Smooth muscle cell of the brain vasculature (primary cell): Measurements from ENCODE around the gene ARF6.
"Not testable (repeated sequence)": the region's sequence is repeated elsewhere in the genome, so short reads cannot be mapped to it uniquely, and the experiment has no call there.

Source experiments
- DNase-seq: peaks from one replicate; pipeline ENCODE4 v3.0.0-alpha.2; 2012; ENCODE audit warnings: low read depth, low spot score

ARF6 gene

DNA sequence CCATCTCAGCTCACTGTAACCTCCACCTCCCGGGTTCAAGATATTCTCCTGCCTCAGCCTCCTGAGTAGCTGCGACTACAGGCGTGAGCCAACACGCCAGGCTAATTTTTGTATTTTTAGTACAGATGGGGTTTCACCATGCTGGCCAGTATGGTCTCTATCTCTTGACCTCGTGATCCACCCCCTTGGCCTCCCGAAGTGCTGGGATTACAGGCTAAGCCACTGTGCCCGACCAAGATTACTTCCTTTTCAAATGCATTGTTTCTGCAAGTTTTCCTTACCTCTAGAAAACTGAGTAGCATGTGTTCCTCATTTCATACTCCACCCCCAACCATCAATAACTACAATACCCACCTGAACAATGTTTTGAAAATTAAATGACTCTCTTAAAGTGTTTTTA lies 13.1 kb downstream of the ARF6 start:
- no peak for DNase-seq

DNA sequence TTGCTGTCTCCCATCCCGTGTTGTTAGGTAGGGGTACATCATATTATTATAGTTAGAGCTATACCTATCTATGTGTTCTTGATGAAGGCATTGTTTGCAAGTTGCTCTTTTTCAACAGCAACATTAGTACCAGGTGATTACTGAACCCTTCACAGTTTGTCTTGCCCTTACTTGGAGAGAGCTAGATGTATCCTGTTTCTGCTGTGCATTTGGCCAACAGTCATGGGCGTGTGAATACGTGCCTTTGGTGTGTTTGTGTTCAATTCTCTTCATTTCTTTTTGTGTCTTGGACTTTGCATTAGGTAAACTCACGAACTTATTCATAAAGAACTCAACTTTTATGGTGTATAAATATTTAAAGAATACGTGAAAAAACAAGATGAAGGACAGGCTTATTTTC lies 14.3 kb downstream of the ARF6 start:
- no peak for DNase-seq

DNA sequence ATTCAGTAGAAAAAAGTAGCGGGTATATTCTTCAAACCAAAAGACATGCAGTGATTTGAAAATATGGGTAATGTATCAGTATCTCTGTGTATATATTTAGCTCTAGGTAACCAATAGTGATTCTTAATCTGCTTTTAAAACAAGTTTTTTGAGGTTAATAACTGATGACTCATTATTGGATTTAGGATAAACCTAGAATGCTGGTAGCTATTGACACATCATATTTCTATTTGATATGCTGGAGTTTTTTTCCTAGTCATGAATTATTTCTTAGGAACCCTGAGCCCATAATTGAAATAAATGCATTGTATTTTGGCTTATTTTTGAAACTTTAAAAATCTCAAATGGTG lies 15.5 kb downstream of the ARF6 start:
- DNase-seq, result no peak

DNA sequence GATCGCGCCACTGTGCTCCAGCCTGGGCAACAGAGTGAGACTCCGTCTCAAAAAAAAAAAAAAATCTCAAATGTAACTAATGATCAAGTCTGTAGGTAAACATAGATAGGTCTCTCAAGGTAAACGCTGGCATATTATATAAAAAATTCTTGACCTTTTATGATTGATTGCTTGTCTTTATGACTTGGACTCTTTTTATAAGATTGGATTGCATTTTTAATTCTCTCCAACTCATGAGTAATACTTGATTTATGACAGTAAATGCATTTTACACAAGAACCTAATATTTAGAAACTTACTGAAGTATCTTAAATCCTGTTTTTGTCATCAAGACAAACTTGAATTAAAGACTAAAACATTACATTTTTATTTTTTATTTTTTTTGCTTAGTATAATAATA lies 16.1 kb downstream of the ARF6 start:
- no peak for DNase-seq

DNA sequence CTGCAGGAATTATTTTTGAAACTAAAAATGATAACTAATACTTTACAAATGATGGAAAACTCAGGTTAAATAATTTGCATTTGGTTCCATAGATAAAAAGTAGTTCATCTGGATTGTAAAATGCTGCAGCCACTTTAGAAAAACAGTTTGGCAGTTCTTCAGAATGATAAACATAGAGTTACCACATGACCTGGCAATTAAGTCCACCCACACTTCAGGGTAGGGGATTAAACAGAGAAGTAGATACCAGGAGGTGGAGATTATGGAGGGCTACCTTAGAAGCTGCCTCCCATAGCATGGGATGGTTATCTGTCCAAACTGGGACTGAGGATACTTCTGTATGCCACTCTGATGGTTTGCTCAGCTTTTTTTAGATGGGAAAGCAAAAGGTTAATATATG lies 22.2 kb downstream of the ARF6 start:
- no peak for DNase-seq

DNA sequence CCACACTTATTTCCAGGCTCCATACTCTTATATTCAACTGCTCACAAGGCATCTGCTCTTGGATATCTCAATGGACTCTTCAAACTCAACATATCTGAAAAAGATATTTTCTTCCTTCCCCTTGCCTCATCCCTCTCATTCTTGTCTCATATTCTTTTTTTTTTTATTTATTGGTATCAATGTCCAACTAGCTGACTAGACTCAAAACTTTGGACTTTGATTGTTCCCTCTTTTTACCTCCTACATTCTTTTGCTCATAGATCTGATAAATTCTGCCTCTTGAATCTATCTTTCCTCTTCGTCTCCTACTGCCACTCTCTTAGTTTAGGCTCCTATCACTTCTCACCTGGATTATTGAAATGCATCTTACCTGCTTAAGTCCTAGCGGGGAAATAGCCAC lies 25.8 kb downstream of the ARF6 start:
- DNase-seq, result no peak

DNA sequence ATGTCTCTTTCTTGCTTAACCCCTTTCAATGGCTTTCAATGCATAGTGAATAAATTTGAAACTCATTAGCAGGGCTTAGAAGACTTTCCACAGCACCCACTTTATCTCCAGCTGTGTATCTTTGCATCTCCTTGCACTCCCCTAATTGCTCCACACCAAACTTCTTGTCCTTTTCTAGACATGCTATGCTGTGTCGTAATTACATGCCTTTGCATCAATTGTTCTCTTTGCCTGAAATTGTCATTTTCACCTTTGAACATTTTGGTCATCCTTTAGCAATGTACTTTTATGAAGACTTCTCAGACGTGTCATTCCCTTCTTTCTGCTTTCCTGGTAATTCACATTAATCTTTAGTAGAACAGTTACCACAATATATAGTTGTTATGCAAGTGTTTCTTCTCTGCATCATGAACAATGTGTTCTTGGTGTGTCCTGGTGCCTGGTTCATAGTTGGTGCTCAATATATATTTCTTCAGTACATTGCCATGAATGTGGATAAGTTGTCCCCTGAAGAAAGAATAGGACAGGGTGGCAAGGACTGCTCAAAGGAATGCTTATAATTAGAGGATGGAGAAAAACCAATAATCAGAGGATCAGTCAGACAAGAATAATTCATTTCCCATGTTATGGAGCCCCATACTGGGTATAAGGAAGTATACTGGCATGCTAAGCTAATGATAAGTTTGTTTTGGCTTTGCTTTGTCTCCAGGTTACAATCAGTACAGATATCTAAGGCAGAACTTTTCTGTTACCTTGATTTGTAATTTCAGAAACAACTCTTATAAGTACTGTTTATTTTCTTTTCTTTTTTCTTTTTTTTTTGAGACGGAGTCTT lies 27.2 kb downstream of the ARF6 start:
- no peak for DNase-seq

DNA sequence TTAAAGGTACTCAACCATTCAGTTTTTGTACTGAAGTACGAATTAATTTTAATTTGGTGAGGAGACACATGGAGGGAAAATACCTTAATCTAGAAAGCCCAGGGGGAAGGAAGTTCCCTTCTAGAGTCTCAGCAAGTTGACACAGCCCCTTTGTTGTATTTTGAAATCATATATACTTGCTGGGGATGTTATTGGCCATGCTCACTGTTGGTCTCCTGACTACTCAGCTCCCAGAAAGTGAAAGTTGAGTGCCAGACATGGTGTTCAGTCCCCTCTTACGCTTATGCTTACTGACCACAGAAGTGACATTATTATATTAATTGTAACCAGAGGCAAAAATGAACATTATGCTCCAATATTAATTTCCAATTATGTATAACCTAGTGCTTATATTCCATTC lies 28.1 kb downstream of the ARF6 start:
- no peak for DNase-seq

DNA sequence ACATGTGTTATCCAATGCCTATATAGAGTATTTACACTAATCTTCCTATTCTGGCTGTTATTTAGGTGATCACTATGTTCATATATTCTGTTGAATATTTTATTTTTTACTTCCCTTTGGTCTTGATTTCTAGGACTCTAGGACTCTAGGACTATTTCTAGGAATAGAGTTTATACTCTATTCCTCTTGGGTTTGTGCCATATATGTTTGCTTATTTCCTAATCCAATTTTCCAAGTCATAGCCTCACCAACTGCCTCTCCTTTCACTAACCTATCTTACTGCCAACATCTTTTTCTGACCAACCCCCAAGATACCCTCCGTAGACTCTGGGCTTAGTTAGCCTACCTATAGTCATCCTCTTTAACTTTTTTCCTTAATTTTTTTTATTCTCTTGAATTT lies 28.5 kb downstream of the ARF6 start:
- no peak for DNase-seq

DNA sequence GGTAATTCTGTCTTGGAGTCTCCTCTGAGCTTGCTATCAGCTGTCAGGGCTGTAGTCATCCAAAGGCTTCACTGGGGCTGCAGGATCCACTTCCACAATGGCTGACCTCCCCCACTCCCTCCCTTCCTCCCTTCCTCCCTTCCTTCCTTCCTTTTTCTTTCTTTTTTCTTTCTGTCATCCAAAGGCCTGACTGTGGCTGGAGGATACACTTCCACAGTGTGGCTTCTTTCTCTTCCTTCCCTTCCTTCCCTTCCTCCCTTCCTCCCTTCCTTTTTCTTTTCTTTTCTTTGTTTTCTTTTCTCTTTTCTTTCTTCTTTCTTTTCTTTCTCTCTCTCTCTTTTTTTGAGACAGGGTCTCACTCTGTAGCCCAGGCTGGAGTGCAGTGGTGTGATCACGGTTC lies 30.6 kb downstream of the ARF6 start:
- no peak for DNase-seq

DNA sequence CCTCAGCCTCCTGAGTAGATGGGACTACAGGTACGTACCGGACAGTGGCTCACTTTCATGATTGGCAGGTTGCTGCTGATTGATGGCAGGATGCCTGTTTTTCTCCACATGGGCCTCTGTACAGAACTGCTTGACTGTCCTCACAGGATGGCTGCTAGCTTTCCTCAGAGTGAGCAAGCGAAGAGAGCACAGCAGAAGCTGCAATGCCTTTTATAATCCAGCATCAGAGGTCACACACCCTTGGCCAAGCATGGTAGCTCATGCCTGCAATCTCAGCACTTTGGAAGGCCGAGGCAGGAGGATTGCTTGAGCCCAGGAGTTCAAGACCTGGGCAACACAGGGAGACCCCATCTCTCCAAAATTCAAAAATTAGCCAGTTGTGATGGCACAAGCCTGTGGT lies 31.0 kb downstream of the ARF6 start:
- DNase-seq, result no peak

DNA sequence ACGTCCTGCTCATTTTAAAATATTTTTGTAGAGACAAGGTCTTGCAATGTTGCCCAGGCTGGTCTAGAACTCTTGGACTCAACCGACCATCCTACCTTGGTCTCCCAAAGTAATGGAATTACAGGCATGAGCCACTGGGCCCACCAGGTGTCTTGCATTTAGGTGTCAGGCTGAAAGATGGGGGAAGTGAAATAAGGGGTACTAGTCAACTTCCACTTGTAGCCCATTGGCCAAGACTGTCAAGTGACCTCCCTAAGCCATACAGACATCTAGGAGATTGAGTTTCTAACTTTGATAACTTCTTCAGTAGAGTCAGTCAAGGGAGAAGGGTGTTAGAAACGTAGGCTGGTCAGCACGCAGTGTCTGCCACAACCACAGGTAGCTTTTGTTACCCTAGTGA lies 32.0 kb downstream of the ARF6 start:
- no peak for DNase-seq

DNA sequence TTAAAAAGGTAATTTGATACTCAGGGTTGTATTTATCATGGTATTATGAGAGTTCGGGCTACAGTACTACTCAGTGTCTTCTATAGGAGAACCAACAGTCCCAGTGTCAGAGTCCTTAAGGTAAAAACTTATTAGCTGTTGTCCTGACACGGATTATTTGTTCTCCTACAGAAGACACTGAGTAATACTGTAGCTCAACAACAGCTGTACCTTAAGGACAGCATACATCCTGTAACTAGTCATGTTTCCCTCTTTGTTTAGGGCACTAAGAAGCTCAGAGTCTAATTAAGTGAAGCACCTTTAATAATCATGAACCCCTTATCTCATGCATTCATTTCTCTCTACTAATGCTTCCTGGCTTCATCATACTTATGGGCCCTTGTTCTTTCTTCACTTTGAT lies 33.9 kb downstream of the ARF6 start:
- DNase-seq, result no peak

DNA sequence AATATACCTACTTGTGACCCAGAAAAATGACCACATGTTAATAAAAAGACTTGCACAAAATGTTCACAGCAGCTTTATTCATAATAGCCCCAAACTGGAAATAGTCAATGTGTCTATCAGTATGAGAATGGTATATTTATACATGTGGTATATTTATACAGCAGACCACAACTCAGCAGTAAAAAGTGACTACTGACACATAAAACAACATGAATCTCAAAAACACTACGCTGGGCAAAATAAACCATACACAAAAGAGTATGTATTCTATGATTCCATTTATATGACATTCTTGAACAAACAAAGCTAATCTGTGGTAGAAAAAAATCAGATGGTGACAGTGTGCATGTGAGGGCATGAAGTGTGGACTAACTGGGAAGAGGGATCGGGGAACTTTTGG lies 35.1 kb downstream of the ARF6 start:
- no peak for DNase-seq

DNA sequence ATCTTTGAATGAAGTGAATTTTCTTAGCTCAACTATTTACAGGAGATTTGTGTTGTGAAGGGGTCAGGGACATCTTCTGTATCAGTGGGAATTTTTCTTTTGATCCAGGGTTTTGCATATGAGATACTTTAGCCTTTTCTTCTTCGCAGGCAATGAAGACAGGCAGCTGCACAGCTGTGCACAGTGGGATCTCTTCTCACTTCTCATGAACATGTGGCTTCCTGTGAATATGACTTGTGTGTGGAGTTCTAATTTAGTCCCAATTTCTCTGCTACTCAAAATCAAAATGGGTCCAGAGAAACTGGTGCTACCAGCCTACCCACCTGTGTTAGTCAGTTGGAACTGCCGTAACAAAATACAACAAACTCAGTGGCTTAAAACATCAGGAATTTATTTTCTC lies 37.8 kb downstream of the ARF6 start:
- no peak for DNase-seq

DNA sequence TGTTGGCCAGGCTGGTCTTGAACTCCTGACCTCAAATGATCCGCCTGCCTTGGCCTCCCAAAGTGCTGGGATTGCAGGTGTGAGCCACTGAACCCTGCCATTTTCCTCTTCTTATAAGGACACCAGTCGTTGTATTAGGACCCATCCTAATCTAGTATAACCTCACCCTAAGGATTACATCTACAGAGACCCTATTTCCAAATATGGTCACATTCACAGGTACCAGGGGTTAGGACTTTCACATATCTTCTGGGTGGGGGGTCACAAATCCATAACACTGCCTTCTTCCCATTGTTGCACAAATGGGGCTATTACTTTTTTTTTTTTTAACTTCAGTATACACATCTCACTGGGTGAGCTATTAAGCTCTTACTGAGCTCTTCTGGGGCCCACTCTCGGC lies 38.6 kb downstream of the ARF6 start:
- no peak for DNase-seq

DNA sequence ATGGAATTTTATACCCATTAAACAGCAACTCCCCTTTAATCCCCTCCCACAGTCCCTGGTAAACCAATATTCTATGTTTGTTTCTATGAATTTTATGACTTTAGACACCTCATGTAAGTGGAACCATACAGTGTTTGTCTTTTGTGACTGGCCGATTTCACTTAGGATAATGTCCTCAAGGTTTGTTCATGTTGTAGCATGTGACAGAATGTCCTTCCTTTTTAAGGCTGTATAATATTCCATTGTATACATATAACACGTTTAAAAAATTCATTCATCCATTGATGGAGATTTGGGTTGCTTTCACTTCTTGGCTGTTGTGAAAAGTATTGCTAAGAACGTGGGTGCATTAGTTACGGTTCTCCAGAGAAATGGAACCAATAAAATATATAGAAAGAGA lies 40.2 kb downstream of the ARF6 start:
- DNase-seq, result no peak

DNA sequence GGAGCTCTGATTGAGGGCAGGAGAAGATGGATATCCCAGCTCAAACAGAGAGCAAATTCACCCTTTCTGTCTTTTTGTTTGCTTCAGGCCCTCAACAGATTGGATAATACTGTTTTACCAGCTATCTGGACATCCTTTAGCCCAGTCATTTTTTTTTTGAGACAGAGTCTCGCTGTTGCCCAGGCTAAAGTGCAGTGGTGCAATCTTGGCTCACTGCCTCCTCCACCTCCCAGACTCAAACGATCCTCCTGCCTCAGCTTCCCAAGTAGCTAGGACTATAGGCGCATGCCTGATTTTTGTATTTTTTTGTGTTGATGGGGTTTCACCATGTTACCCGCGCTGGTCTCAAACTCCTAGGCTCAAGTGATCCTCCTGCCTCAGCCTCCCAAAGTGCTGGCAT lies 40.8 kb downstream of the ARF6 start:
- no peak for DNase-seq

DNA sequence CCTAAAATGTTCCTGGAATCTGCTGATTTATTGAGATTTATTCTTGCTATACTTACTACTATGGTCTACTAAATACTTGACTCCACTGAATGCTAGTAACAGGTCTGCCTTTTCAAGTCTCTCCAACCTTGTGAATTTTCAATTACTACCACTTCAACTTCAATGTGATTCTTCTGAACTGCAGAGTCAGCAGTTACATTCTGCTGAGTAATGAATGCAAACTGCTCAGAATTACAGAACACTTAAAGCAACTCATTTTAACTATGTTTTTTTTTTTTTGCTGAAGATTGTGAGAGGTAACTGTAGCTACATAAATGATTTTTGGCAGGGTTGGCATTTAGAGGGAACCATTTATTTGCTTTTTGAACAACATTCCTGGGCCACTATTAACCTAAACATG lies 41.8 kb downstream of the ARF6 start:
- no peak for DNase-seq

DNA sequence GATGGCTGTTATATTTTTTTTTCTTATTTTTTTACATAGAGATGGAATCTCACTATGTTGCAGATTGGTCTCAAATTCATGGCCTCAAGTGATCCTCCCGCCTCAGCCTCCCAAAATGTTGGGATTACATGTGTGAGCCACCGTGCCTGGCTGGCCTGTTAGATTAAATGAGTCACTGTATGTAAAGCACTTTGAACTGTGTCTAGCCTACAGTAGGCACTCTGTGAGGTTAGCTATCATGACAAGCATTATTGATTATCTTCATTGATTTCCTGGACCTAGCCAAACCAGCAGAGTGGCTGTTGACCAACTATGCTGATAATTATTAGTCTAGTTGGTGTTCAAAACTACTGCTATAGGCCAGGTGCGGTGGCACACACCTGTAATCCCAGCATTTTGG lies 42.6 kb downstream of the ARF6 start:
- DNase-seq, result no peak

DNA sequence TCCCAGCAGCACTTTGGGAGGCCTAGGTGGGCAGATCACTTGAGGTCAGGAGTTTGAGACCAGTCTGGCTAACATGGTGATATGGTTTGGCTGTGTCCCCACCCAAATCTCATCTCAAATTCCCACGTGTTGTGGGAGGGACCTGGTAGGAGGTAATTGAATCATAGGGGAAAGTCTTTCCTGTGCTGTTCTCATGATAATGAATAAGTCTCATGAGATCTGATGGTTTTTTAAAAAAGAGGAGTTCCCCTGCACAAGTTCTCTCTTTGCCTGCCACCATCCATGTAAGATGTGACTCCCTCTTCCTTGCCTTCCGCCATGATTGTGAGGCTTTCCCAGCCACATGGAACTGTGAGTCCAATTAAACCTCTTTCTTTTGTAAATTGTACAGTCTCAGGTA lies 43.4 kb downstream of the ARF6 start:
- DNase-seq, result not testable (repeated sequence)

DNA sequence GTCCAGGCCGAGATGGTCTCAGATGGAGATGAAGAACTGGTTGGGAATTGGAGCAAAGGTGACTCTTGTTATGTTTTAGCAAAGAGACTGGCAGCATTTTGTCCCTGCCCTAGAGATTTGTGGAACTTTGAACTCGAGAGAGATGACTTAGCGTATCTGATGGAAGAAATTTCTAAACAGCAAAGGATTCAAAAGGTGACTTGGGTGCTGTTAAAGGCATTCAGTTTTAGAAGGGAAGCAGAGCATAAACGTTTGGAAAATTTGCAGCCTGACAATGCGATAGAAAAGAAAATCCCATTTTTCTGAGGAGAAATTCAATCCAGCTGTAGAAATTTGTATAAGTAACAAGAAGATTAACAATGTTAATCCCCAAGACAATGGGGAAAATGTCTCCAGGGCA lies 44.0 kb downstream of the ARF6 start:
- DNase-seq, result not testable (repeated sequence)

DNA sequence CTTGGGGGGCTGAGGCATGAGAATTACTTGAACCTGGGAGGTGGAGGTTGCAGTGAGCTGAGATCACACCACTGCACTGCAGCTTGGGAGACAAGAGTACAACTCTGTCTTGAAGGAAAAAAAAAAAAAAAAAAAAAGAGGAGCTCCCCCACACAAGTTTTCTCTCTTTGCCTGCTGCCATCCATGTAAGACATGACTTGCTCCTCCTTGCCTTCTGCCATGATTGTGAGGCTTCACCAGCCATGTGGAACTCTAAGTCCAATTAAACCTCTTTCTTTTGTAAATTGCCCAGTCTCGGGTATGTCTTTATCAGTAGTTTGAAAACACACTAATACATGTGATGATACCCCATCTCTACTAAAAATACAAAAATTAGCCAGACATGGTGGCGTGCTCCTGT lies 46.3 kb downstream of the ARF6 start:
- not testable (repeated sequence) for DNase-seq

DNA sequence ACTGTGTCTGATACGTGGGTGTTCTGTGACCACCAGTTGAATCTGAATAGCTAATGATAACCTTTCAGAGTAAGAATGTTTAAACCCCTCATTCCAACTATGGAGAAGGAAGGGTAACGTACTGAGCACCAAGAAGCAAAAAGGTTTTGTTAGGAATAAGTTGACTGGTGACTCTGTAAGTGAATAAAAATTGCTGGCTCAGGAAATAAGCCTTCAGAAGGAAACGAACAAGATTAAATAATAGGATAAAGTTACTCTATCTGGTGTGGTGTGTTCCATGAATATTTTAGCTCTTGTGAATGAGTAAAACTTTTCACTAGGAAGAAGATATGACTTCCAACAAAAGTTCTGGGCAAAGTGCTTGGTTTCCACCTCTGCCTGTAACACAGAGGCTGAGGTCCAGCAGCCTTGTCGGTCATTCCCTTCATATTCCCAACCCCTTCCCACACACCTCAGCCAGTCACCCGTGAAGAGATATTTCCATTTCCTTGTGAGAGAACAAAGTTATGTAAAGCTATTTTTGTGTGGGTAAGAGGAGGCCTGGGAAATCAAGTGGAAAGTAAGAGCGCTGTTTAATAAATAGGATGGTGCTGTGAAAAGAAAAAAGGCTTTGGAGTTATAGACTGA lies 47.1 kb downstream of the ARF6 start:
- DNase-seq, result no peak
